HT-29 (cell line): ENCODE data around the gene LRRC45. TPM values are rescaled to one million over a fixed set of nuclear protein-coding genes. Genes with fewer than 3 reads are reported as not detected.

Source experiments
- DNase-seq: peaks from one replicate; pipeline ENCODE4 v3.0.0-alpha.2; 2015; ENCODE audit warnings: low spot score
- total RNA-seq: library from RNA; depleted of rRNA; stranded (reverse); fragments of >200 nt; shearing (Covaris generic); gene quantifications from 2 replicates; pipeline ENCODE4 v1.2.3, GENCODE V29; 2014

The LRRC45 gene
- total RNA-seq, 1 experiment from 2014 or later: 88.4 TPM

DNA sequence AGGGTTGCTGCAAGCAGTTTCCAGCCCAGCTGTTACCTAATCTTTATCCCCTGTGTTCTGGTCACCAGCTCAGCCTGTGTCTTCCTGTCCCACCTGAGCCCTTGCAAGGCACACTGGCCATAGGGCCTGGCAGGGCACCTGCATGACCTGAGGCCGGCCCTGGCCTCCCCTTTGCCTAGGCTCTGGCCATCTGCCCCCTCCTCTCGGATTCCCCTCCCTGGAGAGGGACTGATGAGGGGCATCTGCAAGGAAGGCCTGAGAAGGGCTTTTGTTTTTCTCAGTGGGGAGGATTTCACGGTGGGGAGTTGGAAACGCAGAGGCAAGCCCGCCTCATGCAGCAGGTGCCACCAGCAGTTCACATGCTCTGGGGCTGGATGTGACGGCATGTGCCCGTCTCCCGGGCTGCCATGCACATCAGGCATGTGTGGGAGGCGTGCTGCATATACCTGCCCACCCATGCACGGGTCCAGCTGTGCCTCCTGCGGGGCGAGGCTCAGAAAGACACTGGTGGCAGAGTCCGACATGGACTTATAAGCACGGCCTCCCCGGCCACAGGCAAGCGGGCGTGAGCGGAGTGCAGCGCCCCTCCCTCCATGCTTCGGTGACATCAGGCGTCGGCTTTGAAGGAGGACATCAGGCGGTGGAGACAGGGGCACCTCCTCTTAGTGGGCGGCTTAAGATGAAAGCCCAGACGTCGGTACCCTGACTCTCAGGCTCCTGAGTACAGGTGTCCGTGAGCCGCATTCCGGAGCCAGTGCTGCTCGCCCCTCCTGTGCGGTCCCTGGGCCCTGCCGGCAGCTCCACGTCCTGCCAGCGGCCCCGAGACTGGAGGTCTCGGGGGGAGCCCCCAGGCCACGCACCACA lies 29.1 kb upstream of the LRRC45 start:
- DNase-seq: no peak

DNA sequence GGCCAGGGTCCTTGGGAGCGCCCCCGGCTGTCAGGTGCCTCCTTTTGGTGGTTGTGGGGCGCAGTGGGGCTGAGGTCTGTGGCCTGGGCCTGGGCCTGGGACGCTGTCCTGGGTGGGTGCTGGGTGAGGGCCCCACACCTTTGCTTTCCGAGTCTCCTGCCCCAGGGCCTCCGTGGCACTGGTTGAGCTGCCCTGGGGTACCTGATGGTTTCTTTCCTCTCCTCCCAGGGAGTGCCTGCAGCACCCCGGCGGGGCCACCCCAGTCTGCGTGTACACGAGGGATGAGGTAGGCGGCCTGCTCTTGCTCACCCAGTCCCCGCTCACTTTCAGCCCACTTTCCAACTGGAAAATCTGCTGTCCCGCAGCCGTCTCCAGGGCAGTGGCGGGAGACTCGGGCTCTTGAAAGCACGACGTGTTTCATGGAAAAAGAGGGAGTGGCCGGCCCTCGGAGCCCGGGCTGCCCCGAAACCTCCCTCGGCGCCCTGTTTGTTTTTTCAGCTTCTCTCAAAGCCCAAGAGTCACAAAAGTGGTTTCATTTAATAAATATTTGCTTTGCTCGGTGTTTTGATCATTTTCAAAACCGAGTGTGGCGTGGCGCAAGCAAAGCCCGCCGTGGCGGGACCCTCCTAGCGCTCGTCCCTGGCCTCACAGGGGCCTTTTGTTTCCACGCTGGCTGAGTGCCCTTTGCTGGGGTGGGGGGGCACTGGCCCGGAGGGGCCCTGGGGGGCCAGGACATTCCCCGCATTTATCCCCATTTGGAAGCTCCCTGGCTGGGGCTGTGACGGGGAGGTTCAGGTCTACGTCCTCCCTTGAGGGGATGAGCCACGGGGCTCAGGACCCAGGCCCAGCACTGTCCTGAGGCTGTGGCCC lies 28.3 kb upstream of the LRRC45 start:
- no peak for DNase-seq

DNA sequence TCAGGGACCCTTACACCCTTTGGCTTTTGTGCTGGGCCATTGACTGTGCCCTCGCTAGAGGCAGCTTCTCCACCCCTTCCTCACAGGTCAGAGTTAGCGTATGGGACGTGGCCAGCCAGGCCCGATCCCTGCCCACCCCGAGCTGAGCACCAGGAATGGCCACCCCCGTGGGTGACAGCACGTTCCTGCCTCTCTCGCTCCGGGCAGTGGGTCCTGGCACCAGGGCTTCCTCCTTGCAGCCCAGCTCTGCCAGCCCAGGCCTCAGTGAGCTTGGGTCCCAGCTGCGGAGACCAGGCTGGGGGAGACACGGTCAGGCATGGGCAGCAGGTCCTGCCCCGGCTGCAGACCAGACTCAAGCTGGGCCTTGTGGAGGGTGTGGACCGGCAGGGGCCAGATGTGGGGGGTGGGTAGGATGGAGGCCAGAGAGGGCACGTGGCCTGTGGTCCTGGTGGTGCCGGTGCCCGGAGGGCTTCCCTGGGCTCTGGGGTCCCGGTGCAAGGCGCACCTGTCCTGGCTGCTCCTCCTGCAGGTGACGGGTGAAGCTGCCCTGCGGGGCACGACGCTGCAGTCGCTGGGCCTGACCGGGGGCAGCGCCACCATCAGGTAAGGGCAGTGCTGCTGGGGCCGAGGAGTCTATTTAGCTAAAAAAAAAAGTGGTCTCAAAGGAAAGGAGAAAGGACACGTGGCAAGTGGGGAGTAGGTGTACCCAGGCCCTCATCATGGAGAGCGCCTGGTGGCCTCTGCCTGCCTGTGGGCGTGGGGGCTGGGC lies 27.5 kb upstream of the LRRC45 start:
- no peak for DNase-seq

DNA sequence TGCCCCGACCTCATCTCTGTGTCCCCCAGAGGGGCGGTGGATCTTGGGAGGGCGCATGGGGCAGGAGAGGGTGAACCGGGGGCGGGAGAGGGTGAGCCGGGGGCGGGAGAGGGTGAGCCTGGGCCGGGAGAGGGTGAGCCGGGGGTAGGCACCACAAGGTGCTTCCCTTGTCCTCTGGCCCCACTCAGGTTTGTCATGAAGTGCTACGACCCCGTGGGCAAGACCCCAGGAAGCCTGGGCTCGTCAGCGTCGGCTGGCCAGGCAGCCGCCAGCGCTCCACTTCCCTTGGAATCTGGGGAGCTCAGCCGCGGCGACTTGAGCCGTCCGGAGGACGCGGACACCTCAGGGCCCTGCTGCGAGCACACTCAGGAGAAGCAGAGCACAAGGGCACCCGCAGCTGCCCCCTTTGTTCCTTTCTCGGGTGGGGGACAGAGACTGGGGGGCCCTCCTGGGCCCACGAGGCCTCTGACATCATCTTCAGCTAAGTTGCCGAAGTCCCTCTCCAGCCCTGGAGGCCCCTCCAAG lies 26.8 kb upstream of the LRRC45 start:
- no peak for DNase-seq

DNA sequence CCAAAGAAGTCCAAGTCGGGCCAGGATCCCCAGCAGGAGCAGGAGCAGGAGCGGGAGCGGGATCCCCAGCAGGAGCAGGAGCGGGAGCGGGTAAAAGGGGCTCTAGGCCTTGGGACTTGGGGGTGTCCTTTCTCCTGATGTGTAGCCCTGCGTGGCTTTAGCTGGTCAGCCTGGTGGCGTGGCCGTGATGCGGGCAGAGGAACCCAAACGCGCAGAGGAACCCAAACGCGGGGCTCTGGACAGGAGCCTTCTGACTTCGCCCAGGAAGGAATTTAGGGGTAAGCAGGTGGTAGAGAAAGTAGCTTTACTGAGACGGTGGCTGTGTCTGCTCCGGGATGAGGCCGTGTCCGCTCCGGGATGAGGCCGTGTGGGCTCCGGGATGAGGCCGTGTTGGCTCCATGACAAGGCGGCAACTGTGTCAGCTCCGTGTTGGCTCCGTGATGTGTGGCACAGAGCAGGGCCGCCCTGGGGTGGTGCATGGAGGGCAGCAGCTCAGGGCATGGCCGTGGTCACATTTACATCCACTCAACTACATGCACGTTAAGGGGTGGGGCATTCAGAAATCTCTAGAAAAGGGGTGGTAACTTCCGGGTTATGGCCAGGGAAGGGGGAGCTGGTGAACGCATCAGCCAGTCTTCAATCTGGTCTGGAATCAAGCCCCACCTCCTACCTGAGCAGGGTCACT lies 26.2 kb upstream of the LRRC45 start:
- no peak for DNase-seq

DNA sequence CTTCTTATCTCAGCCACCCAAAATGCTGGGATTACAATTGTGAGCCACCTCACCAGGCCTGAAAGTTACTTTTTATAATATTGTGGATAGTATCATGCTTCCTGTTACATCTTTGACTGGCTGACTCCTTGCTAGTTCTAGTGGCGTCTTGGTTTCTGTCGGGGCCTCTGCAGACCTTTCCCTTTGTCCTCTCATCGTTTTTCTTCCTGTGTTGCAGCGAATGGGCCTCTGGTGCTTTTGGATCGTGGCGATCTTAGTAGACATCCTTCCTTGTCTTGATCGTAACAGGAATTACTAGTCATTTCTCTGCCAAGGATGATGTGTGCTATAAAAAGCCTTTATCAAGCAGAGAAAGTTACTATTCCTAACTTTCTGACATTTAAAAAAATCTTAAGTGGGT lies 24.9 kb upstream of the LRRC45 start:
- DNase-seq: no peak

DNA sequence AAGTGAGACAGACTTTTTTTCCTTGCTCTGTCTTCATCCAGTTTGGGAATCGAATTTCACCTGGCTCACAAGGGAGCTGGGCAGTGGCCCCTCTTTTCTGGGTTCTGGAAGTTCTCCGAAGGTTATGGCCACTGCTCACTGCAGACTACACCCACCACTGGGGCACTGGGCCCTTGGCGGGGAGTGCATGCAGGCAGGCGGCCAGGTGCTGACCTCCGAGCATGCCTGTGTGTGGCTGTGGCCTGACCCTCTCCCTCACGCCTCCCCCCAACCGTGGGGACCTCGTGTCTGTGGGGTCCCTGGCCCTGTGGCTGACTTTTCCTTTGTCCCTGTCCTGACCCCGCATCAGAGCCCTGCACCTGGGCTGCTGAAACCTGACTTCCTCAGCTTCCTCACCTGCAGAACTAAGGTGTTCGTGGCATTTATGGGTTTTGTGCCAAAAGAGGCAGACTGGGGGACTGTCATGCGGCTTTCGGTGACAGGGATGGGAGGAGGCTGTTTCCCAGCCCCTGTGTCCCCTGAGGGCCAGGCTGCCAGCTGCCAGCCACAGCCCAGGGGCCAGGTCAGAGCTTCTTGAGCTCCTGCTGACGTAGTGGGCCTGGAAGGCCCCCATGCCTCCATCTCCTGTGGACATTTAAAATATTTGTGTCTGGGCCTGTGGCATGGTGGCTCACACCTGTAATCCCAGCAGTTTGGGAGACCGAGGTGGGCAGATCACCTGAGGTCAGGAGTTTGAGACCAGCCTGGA lies 24.2 kb upstream of the LRRC45 start:
- DNase-seq: no peak

GRCh38 chr17:81999587-81999975 lies 23.5 kb upstream of the LRRC45 start:
- no peak for DNase-seq

DNA sequence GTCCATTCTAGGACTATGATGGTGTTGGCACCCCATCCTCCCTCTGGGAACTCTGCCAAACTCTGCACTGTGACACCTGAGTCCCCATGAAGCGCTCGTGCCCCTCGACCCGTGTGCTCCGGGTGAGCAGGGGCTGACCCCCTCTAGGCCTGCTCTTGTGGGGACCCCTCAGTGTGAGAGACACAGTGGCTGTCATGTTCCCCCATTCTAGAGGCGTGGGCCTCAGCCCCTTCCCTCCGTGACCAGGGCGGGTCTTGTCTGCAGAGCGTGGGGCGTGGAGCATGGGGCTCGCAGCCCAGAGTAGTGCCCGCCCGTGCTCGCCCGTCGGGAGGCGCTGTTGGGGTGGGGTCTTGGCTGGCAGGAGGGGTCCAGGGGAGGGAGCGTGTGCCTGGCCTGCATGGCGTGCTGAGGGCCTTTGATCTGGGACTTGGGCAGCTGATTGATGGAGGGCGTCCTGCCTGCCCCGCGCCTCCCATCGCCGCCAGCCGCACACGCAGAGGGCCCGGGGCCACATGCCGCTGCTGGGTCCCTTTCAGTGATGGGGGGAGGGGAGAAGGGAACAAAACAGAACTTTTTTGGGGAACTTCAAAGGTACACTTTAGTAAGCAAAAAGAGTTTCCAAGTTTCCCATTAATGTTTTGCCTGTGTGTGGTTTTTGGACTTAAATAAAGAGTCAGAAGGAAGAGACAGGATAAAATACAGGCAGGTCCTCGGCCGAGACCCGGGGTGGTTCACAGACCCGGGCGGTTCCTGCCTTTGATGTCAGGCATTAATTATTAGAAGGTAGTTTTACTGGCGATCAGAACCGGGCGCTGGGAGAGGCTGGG lies 22.9 kb upstream of the LRRC45 start:
- peak; percentile 21 for DNase-seq

GRCh38 chr17:82000803-82001570 lies 22.1 kb upstream of the LRRC45 start:
- no peak for DNase-seq

- no peak for DNase-seq
Measured at GRCh38 chr17:82001571-82002056, 21.5 kb upstream of the LRRC45 start.

- DNase-seq: peak; percentile 65
Measured at GRCh38 chr17:82003411-82004381, 19.4 kb upstream of the LRRC45 start.

- no peak for DNase-seq
Measured at GRCh38 chr17:82004517-82005455, 18.3 kb upstream of the LRRC45 start.

- no peak for DNase-seq
Measured at GRCh38 chr17:82005701-82006348, 17.3 kb upstream of the LRRC45 start.

- DNase-seq: no peak
Measured at GRCh38 chr17:82006468-82007227, 16.5 kb upstream of the LRRC45 start.
